ENCODE data around the gene LPCAT1. TPM values are rescaled to one million over a fixed set of nuclear protein-coding genes. Genes with fewer than 3 reads are reported as not detected.

The LPCAT1 gene
- total and polyA plus RNA-seq, 2 of the 13 experiments (the other 11 are each of a cell fraction or from before 2014, with no cell fraction given), result 29.8 to 90.6 TPM

GRCh38 chr5:1480806-1481205 lies 43.0 kb downstream of the LPCAT1 start:
- ChIA-PET POLR2A (no interaction called here), CTCF (ENCODE audit: low intra/inter-chr PET ratio, low total read pairs) (no interaction called here)
- no peak for FAIRE-seq
- no TSS peak for BruUV-seq (replicated peaks)
- H3K9ac ChIP-seq (ENCODE audit: insufficient read depth, low read depth, low read length), result no peak overlapping the region
- WGBS (ENCODE audit: low lambda C conversion rate), result 95% methylated on average over 10 of the region's 12 CpGs
- H4K20me1 ChIP-seq (ENCODE audit: insufficient read depth, low read length), result peaks cover 4% of the 10 kb centered on the region; the same call in 1 of the 2 replicates
- H3K27me3 ChIP-seq (ENCODE audit: control insufficient read depth in 1 of 2, insufficient read depth in 2 of 2, low read length in 2 of 2), result no peaks in the 10 kb centered on the region
- no peak overlapping the region for H3K4me2 ChIP-seq (ENCODE audit: low read depth, low read length)
- no peak for TF ChIP-seq ARNT2 (CRISPR knock-in tag; IDR thresholded peaks at IDR 0.05; ENCODE audit: low read depth)
- H3K79me2 ChIP-seq (ENCODE audit: insufficient read depth, low read length), result no peaks in the 10 kb centered on the region
- in situ Hi-C loops (cut with HindIII; ENCODE audit: extremely low pct_ligation_motif_present, low pct_unique_long_range_greater_than_20kb) (no loop called here), intact Hi-C loops (cut with micrococcal nuclease; ENCODE audit: unreplicated experiment) (no loop called here)
- no peaks in the 10 kb centered on the region for H3K4me1 ChIP-seq (ENCODE audit: insufficient read depth, low read length)
- no peak overlapping the region for H2AFZ ChIP-seq (ENCODE audit: low read length)
- peak; percentile 3; the same call in 1 of the 3 replicates for ATAC-seq
- H3K27ac ChIP-seq (ENCODE audit: extremely low read length, insufficient read depth, low read length), result no peak overlapping the region
- peaks cover 22 to 54% of the 10 kb centered on the region in 2 experiments for H3K36me3 ChIP-seq (replicated peaks in 1 of 2; ENCODE audit: control insufficient read depth in 1 of 2, insufficient read depth in 2 of 2, low read length in 2 of 2)
- no peak for DNase-seq (ENCODE audit: low spot score)
- H3K4me3 ChIP-seq (replicated peaks in 1 of 3; ENCODE audit: insufficient read depth in 1 of 3, low read depth in 2 of 3, low read length in 3 of 3), result no peak overlapping the region
- no peaks in the 10 kb centered on the region for H3K9me3 ChIP-seq (ENCODE audit: low read length)

- H4K20me1 ChIP-seq (ENCODE audit: insufficient read depth, low read length), result peaks cover 4% of the 10 kb centered on the region; the same call in 1 of the 2 replicates
- in situ Hi-C loops (cut with HindIII; ENCODE audit: extremely low pct_ligation_motif_present, low pct_unique_long_range_greater_than_20kb) (no loop called here), intact Hi-C loops (cut with micrococcal nuclease; ENCODE audit: unreplicated experiment) (no loop called here)
These were observed 43.5 kb downstream of the LPCAT1 start for GRCh38 chr5:1480217-1480616.

More at GRCh38 chr5:1480217-1480616, 43.5 kb downstream of the LPCAT1 start:
- H3K4me3 ChIP-seq (replicated peaks in 1 of 3; ENCODE audit: insufficient read depth in 1 of 3, low read depth in 2 of 3, low read length in 3 of 3), result no peak overlapping the region
- 81% methylated on average over 14 of the region's 14 CpGs for WGBS (ENCODE audit: low lambda C conversion rate)
- no peak for TF ChIP-seq IRX3 (CRISPR knock-in tag; IDR thresholded peaks at IDR 0.05; ENCODE audit: borderline replicate concordance, low read depth)
- TF ChIP-seq ZMYM2 (CRISPR knock-in tag; IDR thresholded peaks at IDR 0.05), result no peak
- 0 out of 2 replicates have a peak, but pooled peaks have one; percentile 7 for TF ChIP-seq ZNF687 (CRISPR knock-in tag; IDR thresholded peaks at IDR 0.05)
- ChIA-PET CTCF (ENCODE audit: low intra/inter-chr PET ratio, low total read pairs) (interaction anchor here (2.0 kb wide), 1 partner anchor 161 kb away, joined by 8 read pairs; no protein-coding TSS in a partner anchor), POLR2A (no interaction called here)
- H3K27ac ChIP-seq (ENCODE audit: extremely low read length, insufficient read depth, low read length), result no peak overlapping the region
- no peak for DNase-seq (ENCODE audit: low spot score)
- H3K4me2 ChIP-seq (ENCODE audit: low read depth, low read length), result no peak overlapping the region
- no TSS peak for BruUV-seq (replicated peaks)
- H3K9ac ChIP-seq (ENCODE audit: insufficient read depth, low read depth, low read length), result no peak overlapping the region
- no peak for FAIRE-seq
- no peak overlapping the region for H2AFZ ChIP-seq (ENCODE audit: low read length)
- no peaks in the 10 kb centered on the region for H3K79me2 ChIP-seq (ENCODE audit: insufficient read depth, low read length)
- H3K9me3 ChIP-seq (ENCODE audit: low read length), result no peaks in the 10 kb centered on the region
- no peaks in the 10 kb centered on the region for H3K27me3 ChIP-seq (ENCODE audit: control insufficient read depth in 1 of 2, insufficient read depth in 2 of 2, low read length in 2 of 2)
- H3K36me3 ChIP-seq (replicated peaks in 1 of 2; ENCODE audit: control insufficient read depth in 1 of 2, insufficient read depth in 2 of 2, low read length in 2 of 2), result peaks cover 18 to 55% of the 10 kb centered on the region in 2 experiments
- H3K4me1 ChIP-seq (ENCODE audit: insufficient read depth, low read length), result no peaks in the 10 kb centered on the region
- ATAC-seq, result peak; percentile 24

Measured in HepG2 (cell line).